T-cell (primary cell): ENCODE results near the gene LAMTOR2. TPM values are rescaled to one million over a fixed set of nuclear protein-coding genes. Genes with fewer than 3 reads are reported as not detected.

Source experiments
- ATAC-seq, 4 experiments: fragments of 200-7000 bp in 3 of 4; fragments of 150-1000 bp in 1 of 4; cut with Tn5 transposase; replicated peaks in 1 of 4; 1 replicate in 3 of 4; 2 replicates in 1 of 4; pipeline ENCODE4 v1.10.0; 2021; ENCODE audit warnings: moderate library complexity in 3 of 4, mild to moderate bottlenecking in 2 of 4, moderate number of reproducible peaks in 1 of 4
- CTCF ChIA-PET, 2 donors: fragments of 300-600 bp; sonication (Branson Sonifier 250); formaldehyde crosslinking; loops; one replicate each; lab custom pipeline; 2022; ENCODE audit warnings: antibody characterized with exemption in 2 of 2; lab: Charles Lee
- POLR2A ChIA-PET, 2 donors: fragments of 300-600 bp; sonication (Branson Sonifier 250); formaldehyde crosslinking; loops; one replicate each; lab custom pipeline; 2022; ENCODE audit warnings: antibody characterized with exemption in 2 of 2; lab: Charles Lee
- DNase-seq, 35 experiments: peaks; one replicate each; pipeline versions ENCODE4 v3.0.0 to v3.0.0-alpha.2; 2013 to 2023
- H3K27ac ChIP-seq: one replicate; pipeline ENCODE4 v1.5.1; 2013; ENCODE audit warnings: low read length
- H3K27me3 ChIP-seq, 2 experiments: replicated peaks in 1 of 2; 1 replicate in 1 of 2; 2 replicates in 1 of 2; pipeline versions ENCODE4 v1.6.1 to v1.7.0; 2013; ENCODE audit warnings: low read length in 1 of 2, mixed read lengths in 1 of 2; ENCODE audit not compliant: control insufficient read depth in 2 of 2, insufficient read depth in 2 of 2; ENCODE audit errors: extremely low read depth in 1 of 2
- H3K36me3 ChIP-seq, 2 donors: 1 replicate in 1 of 2; 2 replicates in 1 of 2; pipeline versions ENCODE4 v1.6.1 to v1.7.0; 2013; ENCODE audit warnings: low read length in 1 of 2; ENCODE audit not compliant: control insufficient read depth in 2 of 2, insufficient read depth in 1 of 2; ENCODE audit errors: extremely low read depth in 1 of 2
- H3K4me1 ChIP-seq, 2 experiments: 1 replicate in 1 of 2; 2 replicates in 1 of 2; pipeline versions ENCODE4 v1.6.1 to v1.7.0; 2013; ENCODE audit warnings: low read length in 2 of 2, mixed read lengths in 1 of 2; ENCODE audit not compliant: insufficient read depth in 2 of 2, control insufficient read depth in 1 of 2; ENCODE audit errors: extremely low read depth in 1 of 2
- H3K4me3 ChIP-seq, 2 donors: 1 replicate in 1 of 2; 2 replicates in 1 of 2; pipeline versions ENCODE4 v1.5.1 to v1.7.0; 2013; ENCODE audit warnings: mild to moderate bottlenecking in 2 of 2, low read length in 1 of 2, moderate library complexity in 1 of 2; ENCODE audit not compliant: control insufficient read depth in 1 of 2; ENCODE audit errors: extremely low read depth in 1 of 2
- H3K9me3 ChIP-seq: 2 replicates; pipeline ENCODE4 v1.7.0; 2013
- H3K27ac Mint-ChIP-seq, 2 donors: one replicate each; pipeline ENCODE4 v1.8.0; 2020 to 2021; ENCODE audit warnings: mild to moderate bottlenecking in 2 of 2, mixed read lengths in 2 of 2
- H3K27me3 Mint-ChIP-seq, 2 donors: one replicate each; pipeline ENCODE4 v1.8.0; 2021 to 2022; ENCODE audit warnings: mixed read lengths in 2 of 2
- H3K36me3 Mint-ChIP-seq: one replicate; pipeline ENCODE4 v1.8.0; 2021; ENCODE audit warnings: mixed read lengths
- H3K4me1 Mint-ChIP-seq, 3 donors: one replicate each; pipeline ENCODE4 v1.8.0; 2020 to 2022; ENCODE audit warnings: mixed read lengths in 3 of 3, mild to moderate bottlenecking in 1 of 3
- H3K4me3 Mint-ChIP-seq, 3 donors: one replicate each; pipeline ENCODE4 v1.8.0; 2020 to 2022; ENCODE audit warnings: mild to moderate bottlenecking in 3 of 3, mixed read lengths in 3 of 3, moderate library complexity in 3 of 3
- H3K9me3 Mint-ChIP-seq, 3 donors: one replicate each; pipeline ENCODE4 v1.8.0; 2020 to 2022; ENCODE audit warnings: mixed read lengths in 3 of 3
- WGBS: methylation state at CpG from one replicate; pipeline ENCODE4 v1.1.5; 2013; ENCODE audit warnings: missing lambda C conversion rate; ENCODE audit not compliant: insufficient coverage; 5-methylcytosine and 5-hydroxymethylcytosine counted together
- total RNA-seq, 35 experiments: library from RNA in 6 of 35; stranded (reverse) in 6 of 35; fragments of 120-200 nt in 1 of 35; gene quantifications; one replicate each; pipeline versions ENCODE4 v1.2.1 to v1.2.4 and lab custom pipeline; 2013 to 2026

The LAMTOR2 gene
- total RNA-seq, 5 donors from 2014 or later (not counting 1 experiment from before 2014, with no cell fraction given) = 21.5 to 37.8 (median 35.2) TPM

- 75% methylated on average over 54 of the region's 73 CpGs for whole genome bisulfite sequencing
- CTCF ChIA-PET = no interaction called here
- H3K4me3 ChIP-seq = no peak overlapping the region
- DNase-seq (peak in 1 of 35 experiments; percentile 23), ATAC-seq (peak; percentile 28 to 65 (median 42))
- H3K4me1 ChIP-seq = peaks cover 0 to 14% of the 10 kb centered on the region in 2 experiments
- no peaks in the 10 kb centered on the region for H3K9me3 Mint-ChIP-seq
- no peak overlapping the region for H3K27ac ChIP-seq
- no peaks in the 10 kb centered on the region for H3K36me3 ChIP-seq
- POLR2A ChIA-PET = no interaction called here
- H3K4me1 Mint-ChIP-seq = peaks cover 0 to 8% (median 2%) of the 10 kb centered on the region in 3 donors
- no peaks in the 10 kb centered on the region for H3K9me3 ChIP-seq
- peaks cover 0 to 7% of the 10 kb centered on the region in 2 donors for H3K27me3 Mint-ChIP-seq
- H3K27me3 ChIP-seq = peaks cover 0 to 33% of the 10 kb centered on the region in 2 experiments
- peak overlapping the region in 1 of 3 donors; percentile 46 for H3K4me3 Mint-ChIP-seq
- H3K36me3 Mint-ChIP-seq = no peaks in the 10 kb centered on the region
- peak overlapping the region in 1 of 2 donors; percentile 6 for H3K27ac Mint-ChIP-seq
Measured at GRCh38 chr1:156076609-156077429, 22.2 kb downstream of the LAMTOR2 start.

GRCh38 chr1:156077430-156077760, 22.8 kb downstream of the LAMTOR2 start:
- peaks cover 0 to 37% of the 10 kb centered on the region in 2 experiments for H3K27me3 ChIP-seq
- Mint-ChIP-seq H3K4me1 (peaks cover 0 to 9% (median 2%) of the 10 kb centered on the region in 3 donors), H3K9me3 (no peaks in the 10 kb centered on the region), H3K4me3 (no peak overlapping the region), H3K27me3 (peaks cover 0 to 7% of the 10 kb centered on the region in 2 donors), H3K36me3 (no peaks in the 10 kb centered on the region), H3K27ac (no peak overlapping the region)
- H3K4me3 ChIP-seq = no peak overlapping the region
- 92% methylated on average over 11 of the region's 19 CpGs for WGBS
- no peaks in the 10 kb centered on the region for H3K9me3 ChIP-seq
- no peak for DNase-seq
- POLR2A ChIA-PET = no interaction called here
- CTCF ChIA-PET = no interaction called here
- no peak overlapping the region for H3K27ac ChIP-seq
- ATAC-seq = no peak
- peaks cover 0 to 19% of the 10 kb centered on the region in 2 experiments for H3K4me1 ChIP-seq
- H3K36me3 ChIP-seq = no peaks in the 10 kb centered on the region

- POLR2A ChIA-PET = no interaction called here
- ATAC-seq (no peak), DNase-seq (no peak)
- Mint-ChIP-seq H3K9me3 (no peaks in the 10 kb centered on the region), H3K4me3 (no peak overlapping the region), H3K27me3 (peaks cover 0 to 15% of the 10 kb centered on the region in 2 donors), H3K27ac (no peak overlapping the region), H3K4me1 (peaks cover 0 to 16% (median 7%) of the 10 kb centered on the region in 3 donors), H3K36me3 (no peaks in the 10 kb centered on the region)
- no peaks in the 10 kb centered on the region for H3K9me3 ChIP-seq
- peaks cover 0 to 47% of the 10 kb centered on the region in 2 experiments for H3K27me3 ChIP-seq
- peaks cover 2 to 30% of the 10 kb centered on the region in 2 experiments for H3K4me1 ChIP-seq
- no peak overlapping the region for H3K4me3 ChIP-seq
- H3K36me3 ChIP-seq = no peaks in the 10 kb centered on the region
- WGBS = 95% methylated on average over 2 of the region's 5 CpGs
- CTCF ChIA-PET = no interaction called here
- H3K27ac ChIP-seq = no peak overlapping the region
Measured at GRCh38 chr1:156078728-156079127, 24.1 kb downstream of the LAMTOR2 start.

- POLR2A ChIA-PET = no interaction called here
- H3K9me3 Mint-ChIP-seq = no peaks in the 10 kb centered on the region
- H3K27me3 ChIP-seq = peaks cover 0 to 53% of the 10 kb centered on the region in 2 experiments
- H3K9me3 ChIP-seq = no peaks in the 10 kb centered on the region
- H3K27ac Mint-ChIP-seq = no peak overlapping the region
- H3K4me1 ChIP-seq = peaks cover 2 to 30% of the 10 kb centered on the region in 2 experiments
- H3K27me3 Mint-ChIP-seq = peaks cover 3 to 21% of the 10 kb centered on the region in 2 donors
- 89% methylated on average over 3 of the region's 5 CpGs for WGBS
- no peak overlapping the region for H3K27ac ChIP-seq
- no peaks in the 10 kb centered on the region for H3K36me3 ChIP-seq
- H3K36me3 Mint-ChIP-seq = no peaks in the 10 kb centered on the region
- CTCF ChIA-PET = no interaction called here
- ATAC-seq (no peak), DNase-seq (no peak)
- no peak overlapping the region for H3K4me3 ChIP-seq
- peak overlapping the region in 2 of 3 donors; percentile 38 to 51 for H3K4me3 Mint-ChIP-seq
- H3K4me1 Mint-ChIP-seq = peaks cover 0 to 18% (median 7%) of the 10 kb centered on the region in 3 donors
Measured at GRCh38 chr1:156079762-156080161, 25.2 kb downstream of the LAMTOR2 start.

- peaks cover 6 to 24% of the 10 kb centered on the region in 2 donors for H3K27me3 Mint-ChIP-seq
- peak overlapping the region in 1 of 3 donors; percentile 85 for H3K4me3 Mint-ChIP-seq
- H3K36me3 Mint-ChIP-seq = no peaks in the 10 kb centered on the region
- no peaks in the 10 kb centered on the region for H3K9me3 ChIP-seq
- H3K4me1 ChIP-seq = peaks cover 2 to 30% of the 10 kb centered on the region in 2 experiments
- ChIA-PET CTCF (no interaction called here), POLR2A (no interaction called here)
- no peaks in the 10 kb centered on the region for H3K9me3 Mint-ChIP-seq
- no peaks in the 10 kb centered on the region for H3K36me3 ChIP-seq
- no peak overlapping the region for H3K4me3 ChIP-seq
- H3K4me1 Mint-ChIP-seq = peaks cover 0 to 18% (median 7%) of the 10 kb centered on the region in 3 donors
- 96% methylated on average over 4 of the region's 8 CpGs for WGBS
- ATAC-seq = no peak
- no peak overlapping the region for H3K27ac ChIP-seq
- H3K27ac Mint-ChIP-seq = no peak overlapping the region
- H3K27me3 ChIP-seq = peaks cover 0 to 53% of the 10 kb centered on the region in 2 experiments
- DNase-seq = no peak
Measured at GRCh38 chr1:156080241-156080862, 25.8 kb downstream of the LAMTOR2 start.

GRCh38 chr1:156080863-156081179, 26.2 kb downstream of the LAMTOR2 start:
- POLR2A ChIA-PET = no interaction called here
- DNase-seq (no peak), ATAC-seq (no peak)
- no peaks in the 10 kb centered on the region for H3K36me3 ChIP-seq
- peak overlapping the region; percentile 34 to 85 (median 55) for H3K4me3 Mint-ChIP-seq
- H3K27me3 Mint-ChIP-seq = peaks cover 8 to 27% of the 10 kb centered on the region in 2 donors
- 74% methylated on average over 3 of the region's 4 CpGs for WGBS
- no peak overlapping the region for H3K27ac ChIP-seq
- CTCF ChIA-PET = no interaction called here
- H3K9me3 Mint-ChIP-seq = no peaks in the 10 kb centered on the region
- no peak overlapping the region for H3K27ac Mint-ChIP-seq
- H3K27me3 ChIP-seq = peaks cover 0 to 57% of the 10 kb centered on the region in 2 experiments
- H3K9me3 ChIP-seq = no peaks in the 10 kb centered on the region
- no peaks in the 10 kb centered on the region for H3K36me3 Mint-ChIP-seq
- H3K4me3 ChIP-seq = no peak overlapping the region
- peaks cover 2 to 30% of the 10 kb centered on the region in 2 experiments for H3K4me1 ChIP-seq
- peaks cover 0 to 15% (median 5%) of the 10 kb centered on the region in 3 donors for H3K4me1 Mint-ChIP-seq
